ENCODE data around the gene KCNH5.
"Not testable (repeated sequence)": the region's sequence is repeated elsewhere in the genome, so short reads cannot be mapped to it uniquely, and the experiment has no call there.

The KCNH5 gene

DNA sequence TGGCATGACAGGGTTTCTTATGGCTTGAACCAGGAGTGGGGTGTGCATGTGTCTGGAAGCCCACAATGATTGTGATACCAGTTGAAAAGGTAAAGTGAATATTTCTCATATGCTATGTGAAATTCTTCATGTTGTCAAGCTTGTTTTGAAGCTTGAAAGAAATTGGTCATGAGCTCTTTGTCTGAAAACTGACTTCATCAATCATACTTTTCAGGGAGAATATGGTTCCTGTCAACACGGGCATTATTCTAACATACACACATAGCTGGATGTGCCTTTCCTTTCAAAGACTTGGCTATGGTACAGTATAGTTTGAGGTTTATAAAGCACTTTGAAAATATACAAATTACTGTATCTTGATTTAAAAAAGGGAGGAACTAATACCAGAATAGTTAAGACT is 158.8 kb downstream of the KCNH5 start:
- no peak for DNase-seq (ENCODE audit: low spot score)

DNA sequence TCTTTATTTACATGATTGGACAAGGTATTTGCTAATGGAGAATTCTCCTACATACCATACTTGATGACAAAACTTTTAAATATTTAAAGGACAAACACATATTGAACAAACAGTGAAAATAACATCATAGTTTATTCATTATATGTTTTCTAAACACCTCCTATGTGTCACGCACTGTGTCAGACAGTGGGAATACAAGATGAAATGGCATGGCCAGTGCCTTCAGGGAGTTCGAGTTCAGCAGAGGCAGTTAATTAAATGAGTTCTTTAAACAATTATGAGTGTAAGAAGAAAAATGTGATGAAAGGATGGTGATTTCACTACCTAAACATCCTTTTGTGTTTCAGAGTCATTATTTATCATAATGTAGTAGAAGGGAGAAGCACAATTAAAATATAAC is 159.8 kb downstream of the KCNH5 start:
- DNase-seq (ENCODE audit: low spot score): no peak

DNA sequence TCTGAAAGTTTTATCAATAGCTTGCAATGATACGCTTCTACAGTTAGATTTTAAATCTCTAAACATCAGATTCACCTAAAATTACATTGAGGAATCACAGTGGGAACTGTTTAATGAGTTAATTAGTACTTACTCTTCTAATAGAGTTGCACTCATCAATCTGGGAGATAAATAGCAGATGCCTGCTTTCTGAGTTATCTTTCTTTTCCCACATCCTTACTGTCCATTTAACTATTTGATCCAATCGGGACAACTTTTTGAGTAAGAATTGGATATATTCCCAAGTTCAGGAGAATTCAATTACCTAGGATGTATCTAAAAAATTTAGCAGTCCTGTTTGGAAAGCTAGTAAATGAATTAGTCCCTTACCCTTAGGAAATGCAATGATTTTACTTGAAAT is 162.3 kb downstream of the KCNH5 start:
- DNase-seq (ENCODE audit: low spot score): no peak

DNA sequence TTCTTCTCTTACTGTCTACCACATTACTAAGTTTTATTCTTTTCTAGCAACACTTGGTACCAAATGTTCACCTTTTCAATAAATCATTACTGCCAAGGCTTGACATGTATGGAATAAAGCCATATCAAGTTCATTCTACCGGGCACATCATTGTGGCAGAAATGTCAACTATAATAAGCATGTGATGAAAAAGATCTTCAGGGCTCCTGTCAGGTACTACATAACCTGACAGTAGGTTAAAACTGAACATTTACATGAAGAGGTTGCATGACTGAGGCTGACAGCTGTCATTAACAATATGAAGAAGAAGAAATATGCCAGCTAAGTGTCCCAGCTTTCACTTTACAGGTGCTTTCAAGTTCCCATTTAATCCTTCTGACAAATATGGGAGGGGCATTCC is 178.9 kb downstream of the KCNH5 start:
- DNase-seq (ENCODE audit: low spot score): no peak

DNA sequence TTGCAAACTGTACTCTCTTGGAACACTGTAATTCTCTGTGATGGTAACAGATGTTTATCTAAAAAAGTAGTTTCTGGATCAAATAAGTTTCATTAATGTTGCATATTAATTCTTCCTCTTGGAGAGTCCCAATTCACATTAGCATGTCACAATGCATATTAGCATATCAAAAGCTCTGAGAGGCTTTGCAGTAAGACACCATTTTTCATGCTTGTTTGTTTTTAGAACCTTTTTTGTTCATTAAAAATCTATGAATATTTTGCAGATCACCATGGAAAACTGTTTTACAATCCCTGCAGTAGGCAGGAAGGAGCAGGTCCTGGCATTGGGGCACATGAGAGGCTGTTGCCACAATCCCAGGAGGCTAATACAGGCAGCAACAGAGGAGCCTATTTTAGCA is 180.7 kb downstream of the KCNH5 start:
- DNase-seq (ENCODE audit: low spot score): no peak

DNA sequence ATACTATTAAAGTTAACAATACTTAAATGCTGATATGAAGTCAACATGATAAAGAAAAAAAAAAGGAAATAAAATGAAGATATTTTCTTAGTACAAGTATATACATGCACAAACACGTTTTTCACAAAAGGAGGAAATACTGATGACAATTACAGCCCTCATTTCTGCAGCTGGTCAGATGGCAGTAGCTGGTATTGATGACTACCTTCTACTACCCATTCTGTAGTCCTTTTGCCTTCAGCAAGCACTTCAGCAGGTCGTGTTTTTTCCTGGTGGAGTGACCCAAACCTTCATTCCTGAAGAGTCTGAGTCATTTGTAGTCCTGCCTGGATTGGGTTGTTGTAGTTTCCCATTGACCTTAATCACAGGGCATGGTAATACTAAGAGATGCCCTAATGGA is 187.2 kb downstream of the KCNH5 start:
- DNase-seq (ENCODE audit: low spot score): not testable (repeated sequence)

DNA sequence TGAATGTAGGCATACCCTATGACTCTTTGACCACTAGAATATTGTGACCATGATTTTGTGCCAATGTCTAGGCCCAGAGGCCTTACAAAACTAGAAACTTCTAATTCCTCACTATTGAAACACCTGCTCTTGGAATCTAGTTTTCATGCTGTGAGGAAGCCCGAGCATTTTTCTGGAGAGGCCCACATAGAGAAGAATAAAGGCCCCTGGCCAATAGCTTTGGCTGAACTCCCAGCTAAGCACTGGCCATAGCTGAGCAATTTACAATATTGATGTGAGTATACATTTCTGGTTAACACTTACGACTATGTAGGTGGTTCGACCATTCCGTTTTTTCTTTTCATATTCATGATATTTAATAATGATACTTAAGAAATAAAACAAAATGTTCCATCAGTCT is 190.3 kb downstream of the KCNH5 start:
- DNase-seq (ENCODE audit: low spot score): no peak

DNA sequence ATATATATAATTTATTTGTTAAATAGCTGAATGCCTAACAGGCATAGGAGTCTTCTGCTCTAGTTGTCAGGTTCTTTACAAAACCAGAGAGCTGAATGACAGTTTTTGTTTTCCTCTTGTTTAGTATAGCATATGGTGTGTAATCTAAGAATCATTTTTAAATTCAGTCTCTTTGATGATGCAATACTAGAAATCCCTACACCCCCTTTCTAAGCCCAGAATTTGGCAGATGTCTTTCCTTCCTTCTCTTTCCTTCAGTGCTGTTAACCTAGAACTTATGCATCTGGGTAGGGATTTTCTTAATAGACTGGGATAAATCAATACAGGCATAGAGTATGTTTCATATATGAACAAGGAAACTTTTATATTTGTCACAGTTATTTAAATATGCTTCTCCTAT is 198.1 kb downstream of the KCNH5 start:
- DNase-seq (ENCODE audit: low spot score): no peak

DNA sequence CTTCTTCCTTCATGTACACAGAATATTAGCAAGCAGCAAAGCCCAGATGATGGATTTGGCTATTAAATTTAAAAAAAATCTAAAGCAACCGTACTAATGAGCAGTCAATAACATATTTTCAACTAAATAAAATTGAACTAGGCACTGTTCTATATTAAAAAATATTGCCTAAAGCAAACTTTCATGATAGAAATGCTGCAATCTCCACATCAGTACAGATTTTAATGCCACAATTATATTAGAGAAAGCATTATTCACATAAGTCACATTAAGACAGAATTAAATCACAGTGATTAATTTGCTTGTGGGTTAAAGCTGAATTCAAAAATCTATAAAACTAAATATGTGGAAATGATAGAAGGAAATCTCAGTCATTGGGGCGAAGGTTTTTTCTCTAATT is 200.7 kb downstream of the KCNH5 start:
- DNase-seq (ENCODE audit: low spot score): no peak

DNA sequence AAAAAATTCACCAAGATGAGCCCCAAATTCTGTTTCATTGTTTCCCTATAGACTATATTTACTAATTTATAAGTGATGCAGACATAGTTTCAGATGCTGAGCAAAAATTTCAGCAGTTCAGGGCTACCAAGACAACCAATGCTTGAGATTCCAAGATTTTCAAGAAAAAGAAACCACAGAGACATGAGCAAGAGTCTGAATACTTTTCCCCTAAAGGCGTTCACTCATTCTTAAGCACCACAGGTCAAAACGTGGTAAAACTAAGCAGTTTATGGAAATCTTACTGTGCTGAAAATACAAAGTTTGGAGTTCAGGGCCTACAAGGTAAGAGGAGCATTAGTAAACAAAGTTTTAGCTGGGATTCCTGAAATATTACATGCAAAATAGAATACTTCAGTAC is 221.2 kb downstream of the KCNH5 start:
- DNase-seq (ENCODE audit: low spot score): no peak

DNA sequence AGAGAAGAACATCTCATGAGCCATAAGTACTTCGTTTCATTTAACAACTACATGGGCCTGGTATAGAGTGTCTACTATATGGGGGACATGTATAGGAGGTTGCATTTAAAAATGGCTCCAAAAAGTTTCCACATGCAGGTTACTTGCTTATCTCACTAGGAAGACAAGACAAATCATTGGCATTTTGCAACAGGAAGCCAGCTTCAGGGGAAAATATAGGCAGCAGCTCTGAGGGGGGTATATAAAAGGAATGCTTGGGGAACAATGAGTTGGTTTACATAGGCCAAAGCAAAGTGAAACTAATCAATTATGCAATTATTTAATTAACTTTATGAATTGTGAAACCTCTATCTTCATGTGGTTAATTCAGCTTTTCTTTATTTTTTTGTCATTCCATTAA is 225.3 kb downstream of the KCNH5 start:
- no peak for DNase-seq (ENCODE audit: low spot score)

DNA sequence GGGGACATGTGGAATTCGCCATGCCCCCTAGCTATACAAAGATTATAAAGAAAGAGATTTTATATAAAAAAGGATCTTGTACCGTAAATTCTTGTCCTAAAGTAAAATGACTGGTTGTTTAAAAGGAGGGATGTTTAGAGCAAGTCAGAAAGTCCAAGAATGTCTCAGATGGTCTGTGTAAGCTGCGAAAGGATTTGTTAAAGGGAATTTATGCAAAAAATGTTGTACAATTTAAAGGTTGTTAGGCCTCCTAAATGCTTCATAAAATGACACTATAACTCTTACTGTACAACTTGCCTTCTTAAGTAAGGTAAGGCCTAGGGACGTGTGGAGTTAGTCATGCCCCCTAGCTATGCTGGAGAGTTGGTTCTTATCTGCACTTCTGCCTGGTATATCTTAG is 237.6 kb downstream of the KCNH5 start:
- no peak for DNase-seq (ENCODE audit: low spot score)

DNA sequence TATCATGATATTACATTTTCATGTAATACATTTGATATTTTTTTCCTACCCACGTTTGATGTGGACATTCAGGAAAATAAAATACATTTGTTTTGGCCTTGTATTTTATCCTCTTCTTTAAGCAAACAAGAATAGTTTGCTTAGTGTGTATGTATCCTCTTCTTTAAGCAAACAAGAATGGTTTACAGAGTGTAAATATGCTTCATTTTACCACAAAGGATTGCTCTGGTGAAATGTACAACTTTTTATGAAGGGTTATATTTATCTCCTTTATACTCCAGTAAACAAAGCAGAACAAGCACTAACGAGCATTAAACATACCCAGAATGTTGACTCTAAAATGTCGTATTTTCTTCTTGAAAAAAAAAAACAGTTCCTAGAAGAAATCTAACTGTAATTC is 244.7 kb downstream of the KCNH5 start:
- DNase-seq (ENCODE audit: low spot score): no peak

DNA sequence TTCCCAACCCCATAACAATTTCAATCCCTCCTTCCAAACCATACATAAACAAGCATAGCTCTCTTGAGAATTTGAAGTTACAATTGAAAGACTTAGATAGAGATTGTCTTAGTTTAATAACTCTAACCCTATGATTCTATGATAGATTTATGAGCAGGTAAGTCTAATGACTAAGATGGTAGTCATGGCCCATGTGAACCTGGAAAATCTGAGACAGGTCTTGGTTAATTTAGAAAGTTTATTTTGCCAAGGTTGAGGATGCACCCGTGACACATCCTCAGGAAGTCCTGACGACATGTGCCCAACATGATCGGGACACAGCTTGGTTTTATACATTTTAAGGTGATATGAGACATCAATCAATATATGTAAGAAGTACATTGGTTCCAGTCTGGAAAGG is 248.8 kb downstream of the KCNH5 start:
- no peak for DNase-seq (ENCODE audit: low spot score)

DNA sequence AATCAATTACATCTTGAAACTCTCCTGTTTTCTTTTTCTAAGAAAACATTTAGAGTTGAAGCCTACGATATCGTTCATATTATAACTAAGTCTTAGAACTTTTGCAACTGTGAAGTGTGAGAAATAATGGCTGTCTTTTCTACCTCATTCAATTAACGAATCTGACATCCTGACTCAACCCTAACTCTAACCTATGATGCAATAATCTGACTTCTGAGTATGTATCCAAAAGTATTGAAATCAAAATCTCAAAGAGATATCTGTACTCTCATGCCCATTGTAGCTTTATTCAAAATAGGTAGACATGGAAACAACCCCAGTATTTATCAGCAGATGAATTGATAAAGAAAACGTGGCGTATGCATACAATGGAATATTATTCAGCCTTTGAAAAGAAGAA is 252.7 kb downstream of the KCNH5 start:
- DNase-seq (ENCODE audit: low spot score): no peak

DNA sequence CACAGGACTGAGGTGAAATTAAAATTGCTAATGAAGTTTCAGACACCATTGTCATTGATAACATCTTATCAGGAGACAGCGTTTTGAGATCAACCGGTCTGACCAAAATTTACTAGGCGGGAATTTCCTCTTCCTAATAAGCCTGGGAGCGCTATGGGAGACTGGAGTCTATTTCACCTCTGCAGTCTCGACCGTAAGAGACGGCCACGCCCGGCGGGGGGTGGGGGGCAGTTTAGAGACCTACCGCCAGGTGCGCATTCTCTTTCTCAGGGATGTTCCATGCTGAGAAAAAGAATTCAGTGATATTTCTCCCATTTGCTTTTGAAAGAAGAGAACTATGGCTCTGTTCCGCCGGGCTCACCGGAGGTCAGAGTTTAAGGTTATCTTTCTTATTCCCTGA is 263.9 kb downstream of the KCNH5 start:
- not testable (repeated sequence) for DNase-seq (ENCODE audit: low spot score)

DNA sequence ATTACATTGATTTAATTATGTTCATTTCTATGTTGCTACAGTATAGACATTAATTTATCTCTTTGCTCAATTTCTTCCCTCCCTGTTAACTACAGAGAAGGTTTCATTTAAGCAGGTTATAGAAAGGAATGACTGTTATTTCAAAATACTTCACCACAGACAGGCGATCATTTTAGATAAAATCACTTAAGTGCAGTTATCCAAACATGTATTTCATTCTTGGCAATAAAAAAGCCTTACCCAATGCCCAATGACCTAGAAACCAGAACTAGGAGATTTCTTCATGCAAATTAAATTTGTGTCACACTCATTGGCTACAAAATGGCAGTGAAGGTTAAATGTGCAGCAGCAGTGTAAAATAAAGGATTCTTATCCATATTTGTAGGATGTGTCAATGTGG is 266.4 kb downstream of the KCNH5 start:
- no peak for DNase-seq (ENCODE audit: low spot score)

DNA sequence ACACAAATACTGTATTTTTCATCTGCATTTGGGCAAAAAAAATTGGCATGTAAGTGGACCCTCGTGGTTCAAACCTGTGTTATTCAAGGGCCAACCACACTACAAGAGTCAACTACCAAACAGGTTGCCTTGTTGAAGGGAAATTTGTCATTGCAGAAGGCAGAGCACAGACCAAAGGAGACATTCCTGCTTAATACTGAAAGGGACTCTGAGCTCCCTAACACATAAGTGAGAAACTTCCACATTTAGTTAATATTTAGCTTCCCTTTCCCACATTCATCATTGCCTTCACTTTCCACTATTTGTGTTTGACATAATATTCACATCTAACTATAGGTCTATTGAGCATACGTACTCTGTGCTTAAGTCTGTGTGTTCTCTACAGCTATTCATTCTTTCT is 266.9 kb downstream of the KCNH5 start:
- no peak for DNase-seq (ENCODE audit: low spot score)

DNA sequence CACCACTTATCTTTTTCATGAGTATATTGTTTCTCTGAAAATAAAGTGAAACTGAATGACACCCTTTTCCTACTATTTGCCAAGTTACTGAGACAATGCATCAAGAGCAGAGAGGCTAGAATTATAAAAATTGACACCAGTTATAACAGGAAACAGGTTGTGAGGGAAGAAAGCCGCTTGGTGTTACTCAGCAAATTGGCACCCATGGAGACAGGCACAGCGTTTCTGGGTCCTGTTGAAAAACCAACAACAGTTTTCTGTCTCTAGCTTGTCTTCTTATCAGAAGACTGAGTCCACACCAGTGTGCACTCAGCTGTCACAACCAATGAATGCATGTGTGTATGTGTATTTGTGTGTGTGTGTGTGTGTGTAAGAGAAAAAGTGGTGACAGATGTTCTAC is 267.7 kb downstream of the KCNH5 start:
- DNase-seq (ENCODE audit: low spot score): no peak

DNA sequence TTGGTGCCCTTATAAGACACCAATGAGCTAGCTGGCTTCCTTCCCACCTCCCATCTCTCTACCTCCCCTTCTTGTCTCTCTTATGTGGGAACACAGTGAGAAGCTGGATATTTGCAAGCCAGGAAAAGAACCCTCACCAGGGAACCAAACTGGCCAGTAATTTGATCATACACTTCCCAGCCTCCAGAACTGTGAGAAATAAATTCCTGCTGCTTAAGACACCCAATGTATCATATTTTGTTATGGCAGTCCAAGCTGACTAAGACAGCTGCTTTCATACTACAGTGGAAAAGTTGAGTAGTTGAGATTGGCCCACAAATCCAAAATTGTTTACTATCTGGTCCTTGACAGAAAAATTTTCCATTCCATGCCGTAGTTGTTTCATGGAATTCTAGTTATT is 269.0 kb downstream of the KCNH5 start:
- no peak for DNase-seq (ENCODE audit: low spot score)

DNA sequence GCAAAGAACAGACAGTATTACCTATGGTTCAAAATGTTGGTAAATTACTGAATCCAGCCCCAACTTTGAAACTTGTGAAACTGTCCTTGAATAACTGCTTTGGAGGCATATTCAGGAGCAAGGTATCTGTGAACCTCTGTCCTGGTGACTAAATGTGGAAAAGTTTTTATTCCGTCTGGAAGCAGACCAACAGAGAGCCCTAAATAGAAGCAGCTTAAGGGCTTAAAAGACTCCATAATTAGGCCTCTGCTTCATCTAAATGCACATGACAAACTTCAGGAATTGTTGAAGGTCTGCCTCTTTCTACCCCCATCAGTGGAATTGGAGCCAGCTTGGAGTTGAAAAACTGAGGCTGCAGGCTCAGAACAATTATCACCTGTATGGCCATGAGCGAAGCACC is 276.5 kb downstream of the KCNH5 start:
- DNase-seq (ENCODE audit: low spot score): no peak

DNA sequence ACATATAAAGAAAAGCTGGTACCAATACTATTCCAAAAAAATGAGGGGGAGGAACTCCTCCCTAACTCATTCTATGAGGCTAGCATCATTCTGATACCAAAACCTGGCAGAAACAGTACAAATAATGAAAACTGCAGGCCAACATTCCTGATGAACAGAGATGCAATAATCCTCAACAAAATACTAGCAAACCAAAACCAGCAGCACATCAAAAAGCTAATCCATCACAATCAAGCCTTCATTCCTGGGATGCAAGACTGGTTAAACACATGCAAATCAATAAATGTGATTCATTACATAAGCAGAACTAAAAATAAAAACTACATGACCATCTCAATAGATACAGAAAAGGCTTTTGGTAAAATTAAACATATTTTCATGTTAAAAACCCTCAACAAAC is 281.3 kb downstream of the KCNH5 start:
- DNase-seq (ENCODE audit: low spot score): no peak

DNA sequence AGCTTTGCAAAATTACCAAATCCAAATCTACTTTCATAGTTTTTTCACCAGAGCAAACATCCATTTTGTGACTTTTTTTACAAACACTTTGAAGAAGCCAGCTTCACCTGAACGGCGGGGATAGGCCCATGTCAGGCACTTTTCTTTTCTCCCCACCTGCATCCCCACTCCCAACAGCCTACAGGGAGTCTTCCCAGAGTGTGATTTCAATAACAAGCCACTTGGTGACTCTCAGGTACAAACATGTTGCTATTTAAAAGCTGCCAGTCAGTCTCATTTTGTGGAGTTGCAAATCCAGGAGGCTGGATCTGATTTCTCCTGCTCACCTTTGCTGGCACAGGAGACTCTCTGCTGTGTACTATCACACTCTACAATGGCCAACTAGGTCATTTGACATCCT is 285.5 kb downstream of the KCNH5 start:
- DNase-seq (ENCODE audit: low spot score): no peak

DNA sequence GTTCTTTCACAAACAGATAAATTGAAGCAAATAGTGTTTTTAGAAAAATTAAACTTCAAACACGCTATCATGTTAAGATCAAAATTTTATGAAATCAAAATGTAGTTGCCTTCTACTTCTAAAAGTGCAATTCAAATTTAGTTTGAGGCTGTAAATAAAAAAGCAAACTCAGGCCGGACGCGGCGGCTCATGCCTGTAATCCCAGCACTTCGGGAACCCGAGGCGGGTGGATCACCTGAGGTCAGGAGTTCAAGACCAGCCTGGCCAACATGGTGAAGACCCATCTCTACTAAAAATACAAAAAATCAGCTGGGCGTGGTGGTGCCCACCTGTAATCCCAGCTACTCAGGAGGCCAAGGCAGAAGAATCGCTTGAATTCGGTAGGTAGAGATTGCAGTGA is 298.4 kb downstream of the KCNH5 start:
- not testable (repeated sequence) for DNase-seq (ENCODE audit: low spot score)

DNA sequence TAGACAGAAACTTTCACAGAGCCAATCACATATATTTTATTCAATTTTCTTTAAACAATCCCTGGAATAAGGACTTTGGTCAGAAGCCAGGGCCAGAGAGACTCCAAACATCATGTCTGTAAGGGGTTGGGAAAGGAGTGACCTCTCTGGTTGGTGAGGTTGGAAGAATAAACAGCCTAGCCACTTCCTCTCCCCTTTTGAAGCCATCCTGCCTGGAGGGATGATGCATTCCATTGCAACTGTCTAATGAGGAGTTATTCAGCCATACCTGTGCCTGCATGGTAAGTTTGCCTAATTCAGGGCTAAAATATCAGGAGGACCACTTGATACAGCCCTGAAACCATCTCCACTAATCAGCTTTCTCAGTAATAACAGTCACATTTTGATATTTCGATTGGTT is 299.8 kb downstream of the KCNH5 start:
- no peak for DNase-seq (ENCODE audit: low spot score)

Measured in COLO829 (cell line).